A549 (cell line): ENCODE measurements around the gene TTPAL. TPM values are rescaled to one million over a fixed set of nuclear protein-coding genes. Genes with fewer than 3 reads are reported as not detected.

ENCODE experiments used
- ATAC-seq, 2 experiments: fragments of 200-7000 bp in 1 of 2; fragments of >200 bp in 1 of 2; cut with Nextera tagmentation in 1 of 2; cut with Tn5 transposase in 1 of 2; 3 replicates each; pipeline versions ENCODE4 v1.8.0 to v1.9.1; 2018 to 2020; ENCODE audit warnings: mild to moderate bottlenecking in 1 of 2, moderate library complexity in 1 of 2
- CTCF ChIA-PET: fragments of 300-600 bp; sonication (Branson Sonifier 250); formaldehyde crosslinking; extraction: SDS; loops from one replicate; lab custom pipeline; 2021; ENCODE audit warnings: antibody characterized with exemption, inconsistent platforms; lab: Yijun Ruan, JAX
- POLR2A ChIA-PET: fragments of 350-600 bp; formaldehyde crosslinking; extraction: SDS; loops from one replicate; lab custom pipeline; 2021; ENCODE audit warnings: antibody characterized with exemption, inconsistent platforms; lab: Yijun Ruan, JAX
- DNase-seq, 2 experiments: peaks; one replicate each; pipeline versions ENCODE4 v3.0.0 to v3.0.0-alpha.2; 2011 to 2016; ENCODE audit warnings: low read depth in 1 of 2, low spot score in 1 of 2
- FAIRE-seq: peaks from 2 replicates; lab custom pipeline; 2011; peaks lifted over from hg19 to GRCh38; lab: Jason Lieb, UNC
- H3K27ac ChIP-seq, 2 experiments: fragments of >200 bp; sonication (Bioruptor Twin); formaldehyde crosslinking; 3 replicates each; pipeline ENCODE4 v1.5.1; 2016 to 2017
- H3K4me1 ChIP-seq: fragments of >200 bp; sonication (Bioruptor Twin); formaldehyde crosslinking; 3 replicates; pipeline ENCODE4 v1.6.1; 2016
- H3K4me2 ChIP-seq: fragments of >200 bp; sonication (Bioruptor Twin); formaldehyde crosslinking; 3 replicates; pipeline ENCODE4 v1.6.1; 2016
- H3K4me3 ChIP-seq: fragments of >200 bp; sonication (Bioruptor Twin); formaldehyde crosslinking; 3 replicates; pipeline ENCODE4 v1.5.1; 2016
- H3K9me3 ChIP-seq: fragments of >200 bp; sonication (Bioruptor Twin); formaldehyde crosslinking; 3 replicates; pipeline ENCODE4 v1.6.1; 2016
- BHLHE40 ChIP-seq: IDR thresholded peaks from 2 replicates; pipeline ENCODE4 v1.6.1; 2012; ENCODE audit warnings: low read depth, low read length, inconsistent platforms
- CBX8 ChIP-seq: fragments of 200-600 bp; sonication (generic); IDR thresholded peaks from 2 replicates; pipeline ENCODE4 v1.6.1; 2016
- CEBPB ChIP-seq, 2 experiments: fragments of >200 bp in 1 of 2; sonication (Bioruptor Twin) in 1 of 2; formaldehyde crosslinking in 1 of 2; IDR thresholded peaks; 2 replicates each; pipeline ENCODE4 v1.6.1; 2012 to 2016
- CHD4 ChIP-seq: fragments of 200-600 bp; sonication (generic); IDR thresholded peaks from 2 replicates; pipeline ENCODE4 v1.6.1; 2016; ENCODE audit warnings: antibody characterized with exemption, mild to moderate bottlenecking, borderline replicate concordance
- CTCF ChIP-seq: fragments of >200 bp; sonication (Bioruptor Twin); formaldehyde crosslinking; IDR thresholded peaks from 3 replicates; pipeline ENCODE4 v1.5.1; 2016
- EP300 ChIP-seq, 2 experiments: fragments of >200 bp; sonication (Bioruptor Twin); formaldehyde crosslinking; IDR thresholded peaks; 2 replicates in 1 of 2; 3 replicates in 1 of 2; pipeline ENCODE4 v1.6.1; 2016 to 2017
- ESRRA ChIP-seq: fragments of 150-350 bp; IDR thresholded peaks from 2 replicates; pipeline ENCODE4 v1.6.1; 2014; ENCODE audit warnings: mild to moderate bottlenecking, low read length, borderline replicate concordance
- FOSL2 ChIP-seq, 2 experiments: fragments of 450-650 bp in 1 of 2; fragments of >200 bp in 1 of 2; sonication (Bioruptor Twin) in 1 of 2; formaldehyde crosslinking; IDR thresholded peaks; 2 replicates each; pipeline versions ENCODE4 v1.5.0 to v1.6.1; 2016 to 2020; ENCODE audit warnings: mild to moderate bottlenecking in 1 of 2, moderate library complexity in 1 of 2
- FOXS1 ChIP-seq: fragments of 250-450 bp; sonication (Bioruptor Pico); IDR thresholded peaks from 2 replicates; pipeline ENCODE4 v1.5.0; 2020; ENCODE audit warnings: mild to moderate bottlenecking, moderate library complexity
- HMGXB4 ChIP-seq: fragments of 250-450 bp; sonication (Bioruptor Pico); IDR thresholded peaks from 2 replicates; pipeline ENCODE4 v1.5.0; 2021; ENCODE audit warnings: mild to moderate bottlenecking, moderate library complexity, borderline replicate concordance
- HOXB13 ChIP-seq: fragments of 250-450 bp; sonication (Bioruptor Pico); IDR thresholded peaks from 2 replicates; pipeline ENCODE4 v1.5.0; 2020; ENCODE audit warnings: low read depth, mild to moderate bottlenecking, moderate library complexity
- HOXB5 ChIP-seq: fragments of 250-450 bp; sonication (Bioruptor Pico); IDR thresholded peaks from 2 replicates; pipeline ENCODE4 v1.5.0; 2020; ENCODE audit warnings: mild to moderate bottlenecking, moderate library complexity
- KDM1A ChIP-seq: fragments of 200-600 bp; sonication (generic); IDR thresholded peaks from 2 replicates; pipeline ENCODE4 v1.6.1; 2016; ENCODE audit warnings: low read depth, mild to moderate bottlenecking
- MAFK ChIP-seq: fragments of 450-650 bp; IDR thresholded peaks from 2 replicates; pipeline ENCODE4 v1.6.1; 2014; ENCODE audit not compliant: partially characterized antibody
- NPAS2 ChIP-seq: fragments of 250-450 bp; sonication (Bioruptor Pico); IDR thresholded peaks from 2 replicates; pipeline ENCODE4 v1.8.0; 2022; ENCODE audit warnings: mild to moderate bottlenecking, moderate library complexity, borderline replicate concordance
- NR3C1 ChIP-seq: fragments of >200 bp; sonication (Bioruptor Twin); formaldehyde crosslinking; IDR thresholded peaks from 3 replicates; pipeline ENCODE4 v1.6.1; 2017
- POLR2A ChIP-seq: IDR thresholded peaks from 2 replicates; pipeline ENCODE4 v1.6.1; 2012; ENCODE audit warnings: mild to moderate bottlenecking, low read length
- POLR2AphosphoS2 ChIP-seq: conservative IDR thresholded peaks from 2 replicates; pipeline ENCODE4 v1.6.1; 2012; ENCODE audit warnings: low read length, improper control_type of control experiment, inconsistent platforms
- RAD21 ChIP-seq, 2 experiments: fragments of >200 bp in 1 of 2; sonication (Bioruptor Twin) in 1 of 2; formaldehyde crosslinking in 1 of 2; IDR thresholded peaks in 1 of 2; conservative IDR thresholded peaks in 1 of 2; 2 replicates in 1 of 2; 3 replicates in 1 of 2; pipeline ENCODE4 v1.6.1; 2012 to 2018; ENCODE audit warnings: inconsistent platforms in 1 of 2
- RARB ChIP-seq: fragments of 250-450 bp; sonication (Bioruptor Pico); IDR thresholded peaks from 2 replicates; pipeline ENCODE4 v1.8.0; 2021; ENCODE audit warnings: mild to moderate bottlenecking, moderate library complexity
- REST ChIP-seq: fragments of 200-600 bp; sonication (generic); IDR thresholded peaks from 2 replicates; pipeline ENCODE4 v1.6.1; 2016; ENCODE audit warnings: antibody characterized with exemption, mild to moderate bottlenecking, moderate library complexity
- RNF2 ChIP-seq: fragments of 200-600 bp; sonication (generic); IDR thresholded peaks from 2 replicates; pipeline ENCODE4 v1.6.1; 2016; ENCODE audit warnings: low read depth, mild to moderate bottlenecking, antibody characterized with exemption, moderate library complexity, borderline replicate concordance
- ZC3H11A ChIP-seq: fragments of 450-650 bp; IDR thresholded peaks from 2 replicates; pipeline ENCODE4 v1.6.1; 2014; ENCODE audit warnings: antibody characterized with exemption, mild to moderate bottlenecking
- WGBS: methylation state at CpG from one replicate; pipeline ENCODE4 v1.1.6; 2017; ENCODE audit errors: missing lambda C conversion rate; 5-methylcytosine and 5-hydroxymethylcytosine counted together
- polyA plus RNA-seq, 4 experiments: library from polyadenylated mRNA; depleted of rRNA in 3 of 4; stranded (reverse); fragments of >200 nt; fragmentation: RNase III in 1 of 4; extraction: RNeasy Plus Mini Kit Qiagen cat#74134 plus additional on column Dnase treatment in 1 of 4; gene quantifications; 2 replicates in 3 of 4; 3 replicates in 1 of 4; pipeline ENCODE4 v1.2.3, GENCODE V29; 2011 to 2017
- TF ChIP-seq, protein P1 (sequence below): fragments of 450-650 bp; IDR thresholded peaks from 2 replicates; pipeline ENCODE4 v1.6.1; 2014; ENCODE audit warnings: antibody characterized with exemption
- TF ChIP-seq, protein P2 (sequence below): IDR thresholded peaks from 2 replicates; pipeline ENCODE4 v1.6.1; 2012

TTPAL gene
- polyA plus RNA-seq, 2 of the 4 experiments (the other 2 are of a cell fraction), result 9.1 to 9.2 TPM

DNA sequence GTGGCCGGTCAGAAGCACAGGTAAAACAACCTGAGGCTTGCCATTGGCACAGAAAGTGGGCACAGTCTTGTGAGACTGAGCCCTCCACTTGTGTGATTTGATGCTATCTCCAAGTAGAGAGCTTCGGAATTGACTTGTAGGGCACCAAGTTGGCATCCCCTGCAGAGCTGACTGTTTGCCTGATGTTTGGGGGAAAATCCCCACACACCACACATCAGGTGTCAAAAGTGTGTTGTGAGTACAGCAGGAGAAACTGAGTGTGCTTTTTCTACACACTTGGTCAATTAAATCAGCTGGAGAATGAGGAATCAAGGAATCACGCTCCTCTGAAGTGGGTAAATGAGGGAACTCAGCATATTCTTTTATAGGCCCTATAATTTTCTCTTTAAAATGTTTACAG is 45.2 kb downstream of the TTPAL start:
- H3K9me3 ChIP-seq, result no peaks in the 10 kb centered on the region
- no peak for ATAC-seq
- CTCF ChIA-PET, result interaction anchor here (0.8 to 3.3 kb wide), 8 partner anchors 9 to 132 kb away, joined by 3 to 19 read pairs (median 4); partner anchors contain the start of gene TTPAL
- DNase-seq, result no peak
- H3K4me1 ChIP-seq, result peaks cover 14% of the 10 kb centered on the region
- H3K27ac ChIP-seq, result peak overlapping the region in 1 of 2 experiments; percentile 94; a peak in 2 of 6 replicates
- peak overlapping the region; percentile 97 for H3K4me2 ChIP-seq
- FAIRE-seq, result no peak
- TF ChIP-seq RAD21 (conservative IDR thresholded peaks at IDR 0.05 in 1 of 2, IDR thresholded peaks at IDR 0.05 in 1 of 2) (no peak), CBX8 (no peak), NR3C1 (no peak), EP300 (IDR thresholded peaks at IDR 0.05) (no peak)
- POLR2A ChIA-PET, result interaction anchor here (0.5 to 2.4 kb wide), 5 partner anchors 9 to 45 kb away, joined by 3 to 10 read pairs (median 5); partner anchors contain the start of gene TTPAL
- 58% methylated on average over 3 of the region's 3 CpGs for WGBS
- peak overlapping the region; percentile 100 for H3K4me3 ChIP-seq

GRCh38 chr20:44521484-44522481 is 46.1 kb downstream of the TTPAL start, which contains the start of gene SERINC3:
TSS of gene SERINC3 (minus strand) at chr20:44522070. CDS start at chr20:44521951, 119 bp downstream.
- 2% methylated on average over 19 of the region's 49 CpGs for WGBS
- DNase-seq, result peak; percentile 94 to 95
- Histone ChIP-seq H3K4me1 (peaks cover 21% of the 10 kb centered on the region), H3K4me2 (peak within 1 kb of the TSS; percentile 97), H3K4me3 (peak within 1 kb of the TSS; percentile 100), H3K9me3 (no peaks in the 10 kb centered on the region), H3K27ac (peak within 1 kb of the TSS; percentile 94 to 97)
- ChIA-PET CTCF (interaction anchor here (0.6 to 3.3 kb wide), 14 partner anchors 8 to 160 kb away, joined by 3 to 19 read pairs (median 4); partner anchors contain the start of gene TTPAL), POLR2A (interaction anchor here (0.5 to 2.4 kb wide), 6 partner anchors 8 to 46 kb away, joined by 3 to 10 read pairs (median 4); partner anchors contain the start of gene TTPAL)
- ATAC-seq, result peak; percentile 99
- FAIRE-seq, result no peak
- TF ChIP-seq HOXB5 (CRISPR knock-in tag) (no peak), ZC3H11A (no peak), RNF2 (no peak), EP300 (IDR thresholded peaks at IDR 0.05) (no peak), POLR2A (peak; percentile 63), HOXB13 (no peak), ESRRA (no peak), REST (no peak), CTCF (peak; percentile 52), FOXS1 (CRISPR knock-in tag) (no peak), FOSL2 (IDR thresholded peaks at IDR 0.05) (no peak), FOSL2 (CRISPR knock-in tag; IDR thresholded peaks at IDR 0.05) (peak; percentile 70), NPAS2 (CRISPR knock-in tag) (no peak), KDM1A (no peak), CEBPB (IDR thresholded peaks at IDR 0.05) (peak in 1 of 2 experiments; percentile 41; a peak in 1 of 4 replicates), BHLHE40 (no peak), HMGXB4 (CRISPR knock-in tag) (no peak), RARB (CRISPR knock-in tag) (no peak), POLR2AphosphoS2 (no peak), NR3C1 (no peak), CHD4 (no peak), MAFK (no peak)
- TF ChIP-seq, protein P1, sequence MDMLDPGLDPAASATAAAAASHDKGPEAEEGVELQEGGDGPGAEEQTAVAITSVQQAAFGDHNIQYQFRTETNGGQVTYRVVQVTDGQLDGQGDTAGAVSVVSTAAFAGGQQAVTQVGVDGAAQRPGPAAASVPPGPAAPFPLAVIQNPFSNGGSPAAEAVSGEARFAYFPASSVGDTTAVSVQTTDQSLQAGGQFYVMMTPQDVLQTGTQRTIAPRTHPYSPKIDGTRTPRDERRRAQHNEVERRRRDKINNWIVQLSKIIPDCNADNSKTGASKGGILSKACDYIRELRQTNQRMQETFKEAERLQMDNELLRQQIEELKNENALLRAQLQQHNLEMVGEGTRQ, result no peak
- TF ChIP-seq, protein P2, sequence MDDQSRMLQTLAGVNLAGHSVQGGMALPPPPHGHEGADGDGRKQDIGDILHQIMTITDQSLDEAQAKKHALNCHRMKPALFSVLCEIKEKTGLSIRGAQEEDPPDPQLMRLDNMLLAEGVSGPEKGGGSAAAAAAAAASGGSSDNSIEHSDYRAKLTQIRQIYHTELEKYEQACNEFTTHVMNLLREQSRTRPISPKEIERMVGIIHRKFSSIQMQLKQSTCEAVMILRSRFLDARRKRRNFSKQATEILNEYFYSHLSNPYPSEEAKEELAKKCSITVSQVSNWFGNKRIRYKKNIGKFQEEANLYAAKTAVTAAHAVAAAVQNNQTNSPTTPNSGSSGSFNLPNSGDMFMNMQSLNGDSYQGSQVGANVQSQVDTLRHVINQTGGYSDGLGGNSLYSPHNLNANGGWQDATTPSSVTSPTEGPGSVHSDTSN, result no peak
